HG02973 (cell line): ENCODE data around the gene AMPH.
"Not testable (repeated sequence)": the region's sequence is repeated elsewhere in the genome, so short reads cannot be mapped to it uniquely, and the experiment has no call there.

Experiments used
- ATAC-seq: cut with Tn5 transposase; IDR thresholded peaks from one replicate; pipeline ENCODE4 v1.9.1; 2021; ENCODE audit warnings: moderate library complexity; ENCODE audit not compliant: unreplicated experiment

The AMPH gene

GRCh38 chr7:38398725-38399321 is 232.3 kb downstream of the AMPH start:
- ATAC-seq = peak; percentile 53

GRCh38 chr7:38396852-38397251 is 234.3 kb downstream of the AMPH start:
- no peak for ATAC-seq

GRCh38 chr7:38395921-38396552 is 235.1 kb downstream of the AMPH start:
- not testable (repeated sequence) for ATAC-seq

DNA sequence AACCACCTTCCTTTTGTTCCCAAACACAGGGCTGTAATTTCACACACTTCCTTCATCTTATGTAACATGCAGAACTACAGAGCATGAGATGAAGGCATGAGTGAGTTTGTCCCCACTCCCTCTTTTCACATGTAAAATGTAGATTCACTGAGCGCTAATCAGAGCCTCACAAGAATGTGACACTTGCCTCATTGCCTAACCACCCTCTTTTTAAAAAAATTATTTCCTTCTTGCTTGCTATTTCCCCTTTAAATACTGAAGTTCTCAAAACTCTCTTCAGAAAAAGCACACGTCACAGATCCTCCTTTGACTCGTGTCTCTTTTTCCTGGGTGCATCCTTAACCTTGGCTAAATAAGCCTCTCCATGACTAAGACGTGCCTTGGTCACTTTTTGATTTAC is 236.5 kb downstream of the AMPH start:
- ATAC-seq = no peak

GRCh38 chr7:38393874-38394273 is 237.3 kb downstream of the AMPH start:
- no peak for ATAC-seq

DNA sequence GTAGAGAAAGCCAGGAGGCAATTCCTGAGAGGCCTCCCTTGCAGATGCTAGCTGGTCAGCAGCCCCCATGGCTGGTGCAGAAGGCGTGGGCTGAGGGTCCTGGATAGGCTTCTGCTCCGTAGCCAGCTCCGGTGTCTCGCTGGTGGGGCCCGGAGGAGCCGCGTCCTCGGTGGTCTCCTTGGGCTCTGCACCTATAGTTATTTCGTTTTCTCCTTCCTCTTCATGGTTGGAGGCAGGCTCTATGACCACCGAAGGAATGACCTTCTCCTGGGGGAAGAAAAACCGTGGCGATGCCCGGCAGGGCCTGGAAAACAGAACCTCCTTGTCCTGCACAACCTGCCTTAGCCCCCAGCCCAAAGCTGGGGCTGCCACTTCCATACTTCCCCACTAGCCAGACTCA is 239.4 kb downstream of the AMPH start:
- no peak for ATAC-seq

DNA sequence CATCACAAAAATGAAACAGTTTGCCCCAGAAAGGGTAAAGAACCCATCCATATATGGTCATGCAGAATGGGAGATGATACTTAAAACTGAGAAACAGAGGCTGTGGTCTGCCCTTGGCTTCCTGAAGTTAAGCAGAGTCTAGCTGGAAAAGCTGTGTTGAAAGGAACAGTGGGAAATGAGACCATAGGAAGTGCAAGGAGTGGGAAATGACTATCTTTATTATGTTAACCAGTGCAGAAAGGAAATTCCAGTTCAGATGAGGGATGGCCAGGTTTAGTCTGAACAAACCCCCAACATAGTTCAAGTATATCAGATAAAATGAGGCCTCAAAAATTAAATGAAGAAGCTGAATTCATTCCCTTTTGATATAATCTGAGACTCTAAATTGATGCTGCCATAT is 245.5 kb downstream of the AMPH start:
- ATAC-seq = no peak

DNA sequence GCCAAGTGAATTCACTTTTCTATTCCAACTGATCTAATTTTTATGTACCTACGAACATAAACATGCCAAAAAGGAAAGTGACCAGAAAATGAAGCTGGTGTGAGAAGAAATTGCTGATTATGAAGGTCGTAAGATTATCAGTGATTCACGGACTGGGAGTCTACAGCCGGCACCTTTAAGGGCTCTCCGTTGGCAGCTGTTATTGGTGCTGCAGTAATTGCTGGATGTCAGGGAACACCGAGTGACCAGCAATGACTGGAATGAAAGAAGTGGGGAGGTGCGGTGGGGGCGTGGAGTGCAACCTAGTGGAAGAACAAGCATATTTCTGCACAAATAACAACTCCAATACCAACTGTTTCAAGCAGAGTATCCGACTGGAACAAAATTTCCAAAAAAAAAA is 247.9 kb downstream of the AMPH start:
- no peak for ATAC-seq

- ATAC-seq = no peak
These were observed 248.5 kb downstream of the AMPH start for GRCh38 chr7:38382684-38383083.

GRCh38 chr7:38375453-38375852 is 255.7 kb downstream of the AMPH start:
- ATAC-seq = no peak

- no peak for ATAC-seq
These were observed 256.7 kb downstream of the AMPH start for GRCh38 chr7:38374507-38374906.

DNA sequence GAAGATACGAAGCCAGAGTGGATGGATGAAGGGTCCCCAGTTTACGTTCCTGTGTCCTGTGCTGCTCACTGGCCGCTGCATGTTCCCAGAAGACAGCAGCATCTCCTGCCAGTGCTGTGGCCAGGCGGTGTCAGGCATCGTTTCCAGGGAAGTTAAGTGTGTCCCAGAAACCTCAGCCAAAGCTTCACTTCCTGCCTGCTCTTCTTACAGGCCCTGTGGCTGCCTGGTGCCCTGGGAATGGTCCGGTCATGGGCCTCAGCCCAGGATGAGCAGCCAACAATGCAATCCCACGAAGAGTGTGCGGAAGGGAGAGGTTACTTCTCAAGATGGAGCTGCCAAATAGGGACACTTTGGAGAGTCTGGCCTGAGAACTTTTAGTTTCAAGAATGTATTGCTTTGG is 258.0 kb downstream of the AMPH start:
- ATAC-seq = no peak

- ATAC-seq = no peak
These were observed 258.9 kb downstream of the AMPH start for GRCh38 chr7:38372290-38372689.

GRCh38 chr7:38369816-38370493 is 261.2 kb downstream of the AMPH start:
- ATAC-seq = peak; percentile 87

GRCh38 chr7:38368191-38368605 is 263.0 kb downstream of the AMPH start:
- ATAC-seq = peak; percentile 42

- ATAC-seq = peak; percentile 42
These were observed 263.8 kb downstream of the AMPH start for GRCh38 chr7:38367301-38367890.

GRCh38 chr7:38363379-38363778 is 267.8 kb downstream of the AMPH start:
- ATAC-seq = peak; percentile 23

- peak; percentile 34 for ATAC-seq
These were observed 268.4 kb downstream of the AMPH start for GRCh38 chr7:38362611-38363237.

DNA sequence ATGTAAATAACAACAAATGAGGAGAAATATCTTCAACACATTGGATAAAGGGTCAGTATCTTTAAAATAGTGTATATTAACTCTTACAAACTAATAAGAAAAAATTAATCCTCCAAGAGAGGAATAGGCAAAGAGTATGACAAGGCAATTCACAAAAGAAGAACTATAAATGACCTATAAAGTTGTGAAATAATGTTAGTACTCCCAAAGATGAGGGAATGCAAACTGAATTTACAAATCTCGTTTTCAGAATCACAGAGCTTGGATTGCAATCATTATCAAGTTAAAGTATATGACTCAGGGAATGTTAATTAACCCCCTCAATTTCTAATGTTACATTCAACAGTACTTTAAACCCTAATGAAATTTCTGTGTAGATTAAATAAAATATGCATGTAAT is 270.4 kb downstream of the AMPH start:
- no peak for ATAC-seq

- ATAC-seq = peak; percentile 74
These were observed 272.0 kb downstream of the AMPH start for GRCh38 chr7:38359071-38359601.

DNA sequence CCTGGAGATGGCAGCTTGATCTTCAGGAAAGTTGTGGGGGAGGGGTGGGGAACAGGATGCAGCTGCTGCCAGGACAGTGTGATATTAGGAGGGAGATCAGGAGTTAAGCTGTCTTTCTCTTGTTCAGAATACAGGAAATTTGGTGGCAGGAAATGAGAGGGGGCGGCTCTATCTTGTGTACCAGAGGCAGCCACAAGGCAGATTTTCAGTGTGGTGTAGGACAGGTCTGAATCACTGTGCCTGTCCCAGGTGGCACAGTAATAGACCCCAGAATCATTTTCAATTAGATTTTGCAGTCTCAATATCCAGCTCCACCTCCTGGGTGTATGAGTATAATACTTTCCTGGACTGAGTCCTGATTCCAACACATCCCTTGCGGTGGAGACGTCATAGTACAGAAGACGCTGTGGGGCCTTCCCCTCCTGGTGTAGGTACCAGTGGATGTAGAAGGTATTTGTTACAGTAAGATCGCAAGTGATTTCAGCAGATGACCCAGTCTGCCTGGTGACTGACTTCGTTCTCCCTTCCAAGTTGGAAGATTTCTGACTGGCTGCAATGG is 272.8 kb downstream of the AMPH start:
- not testable (repeated sequence) for ATAC-seq
